C4-2B (cell line): ENCODE results near the gene PRDM1.

Experiments used
- CTCF ChIP-seq: fragments of 450-650 bp; conservative IDR thresholded peaks from 2 replicates; pipeline ENCODE4 v1.5.1; 2017; ENCODE audit warnings: mild to moderate bottlenecking
- ZFX ChIP-seq: fragments of 450-650 bp; IDR thresholded peaks from 2 replicates; pipeline ENCODE4 v1.6.1; 2017

DNA sequence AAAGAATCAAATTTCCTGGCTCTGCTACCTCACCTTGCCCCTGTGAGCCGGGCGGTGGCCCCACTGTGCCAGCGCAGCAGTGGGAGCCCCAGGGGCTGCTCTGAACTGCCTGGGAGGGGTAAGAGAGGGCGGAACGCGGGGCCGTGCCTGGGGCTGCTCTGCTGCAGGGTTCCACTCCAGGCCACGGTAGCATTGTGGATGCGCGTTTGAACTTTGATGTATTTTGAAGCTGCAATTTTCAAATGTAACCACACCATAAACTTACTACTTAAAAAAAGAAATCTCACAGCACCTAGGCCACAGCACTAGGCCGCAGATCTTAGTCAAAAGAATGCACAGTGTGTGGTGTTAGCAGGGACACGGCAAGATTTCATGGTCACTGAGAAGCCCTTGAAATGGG, 57.5 kb downstream of the PRDM1 start:
- TF ChIP-seq CTCF = no peak
- no peak for TF ChIP-seq ZFX
